GM12892 (cell line): Measurements from ENCODE around the gene PTCSC3.

Source experiments
- POLR2A ChIP-seq: IDR thresholded peaks from 2 replicates; pipeline ENCODE4 v1.6.1; 2011; ENCODE audit warnings: low read depth, low read length, control low read depth
- POLR2AphosphoS5 ChIP-seq: IDR thresholded peaks from 2 replicates; pipeline ENCODE4 v1.6.1; 2011; ENCODE audit warnings: low read depth, low read length, control low read depth
- TAF1 ChIP-seq: IDR thresholded peaks from 2 replicates; pipeline ENCODE4 v1.6.1; 2011; ENCODE audit warnings: low read depth, mild to moderate bottlenecking, control low read depth, low read length, borderline replicate concordance

DNA sequence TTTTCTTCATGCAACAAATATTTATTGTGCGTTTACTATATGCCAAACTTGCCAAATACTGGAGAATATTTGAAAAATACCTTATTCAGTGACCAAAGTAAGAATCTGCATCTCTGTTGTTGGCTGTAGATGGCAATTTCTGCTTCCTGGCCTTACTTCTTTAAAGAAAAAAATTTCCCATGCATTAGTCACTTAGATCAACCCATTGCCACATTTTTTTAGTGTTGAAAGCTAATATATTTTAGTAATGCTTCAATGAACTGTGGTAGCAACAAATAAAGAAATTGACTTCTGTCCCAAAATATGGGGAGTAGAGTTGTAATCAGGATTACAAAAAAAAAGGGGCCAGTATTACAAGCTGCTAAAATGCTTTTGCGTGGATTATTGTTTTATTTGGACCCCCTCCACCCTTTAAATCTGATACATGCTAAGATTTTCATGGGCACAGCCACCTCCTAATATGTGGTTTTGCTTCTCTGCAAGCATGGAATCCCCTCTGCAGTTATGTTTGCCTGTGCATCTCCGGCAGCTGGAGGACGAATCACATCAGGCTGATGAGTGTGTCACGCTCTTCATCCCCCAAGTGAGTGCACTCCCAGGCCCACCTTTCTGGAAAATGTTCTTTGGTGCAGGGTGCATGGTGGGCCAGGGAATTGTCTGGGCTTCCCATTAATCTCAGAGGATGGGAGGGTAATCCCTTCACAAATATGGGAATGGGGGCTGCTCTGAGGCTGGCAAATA, 38.1 kb upstream of the PTCSC3 start:
- TF ChIP-seq TAF1 = no peak
- no peak for TF ChIP-seq POLR2AphosphoS5
- no peak for TF ChIP-seq POLR2A
